Loucy (cell line): ENCODE data around the gene ARHGAP31.

Experiments
- EZH2phosphoT487 ChIP-seq: fragments of 200-600 bp; IDR thresholded peaks from 2 replicates; pipeline ENCODE4 v1.6.1; 2018; ENCODE audit warnings: antibody characterized with exemption, mild to moderate bottlenecking, moderate library complexity, borderline replicate concordance
- TF ChIP-seq, protein P1 (sequence below): fragments of 200-600 bp; sonication (generic); conservative IDR thresholded peaks from 2 replicates; pipeline ENCODE4 v1.5.1; 2014; ENCODE audit warnings: mild to moderate bottlenecking, antibody characterized with exemption, low read length

DNA sequence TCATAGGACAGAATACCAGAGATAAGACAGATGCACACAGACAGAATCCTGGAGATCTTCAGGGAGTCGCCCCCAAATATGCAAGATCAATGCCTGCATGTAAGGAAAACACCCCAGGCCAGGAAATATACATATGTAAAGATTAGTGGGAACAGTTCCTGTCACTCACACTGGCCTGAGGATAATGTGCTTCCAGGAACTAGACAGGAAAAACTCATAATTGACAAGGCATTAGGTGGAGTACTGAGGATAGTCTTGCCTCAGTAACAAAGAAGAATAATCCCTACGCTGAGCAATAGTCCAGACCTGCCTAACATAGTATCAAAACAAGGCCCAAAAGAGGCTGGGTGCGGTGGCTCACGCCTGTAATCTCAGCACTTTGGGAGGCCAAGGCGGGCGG, 33.1 kb upstream of the ARHGAP31 start:
- TF ChIP-seq, protein P1, sequence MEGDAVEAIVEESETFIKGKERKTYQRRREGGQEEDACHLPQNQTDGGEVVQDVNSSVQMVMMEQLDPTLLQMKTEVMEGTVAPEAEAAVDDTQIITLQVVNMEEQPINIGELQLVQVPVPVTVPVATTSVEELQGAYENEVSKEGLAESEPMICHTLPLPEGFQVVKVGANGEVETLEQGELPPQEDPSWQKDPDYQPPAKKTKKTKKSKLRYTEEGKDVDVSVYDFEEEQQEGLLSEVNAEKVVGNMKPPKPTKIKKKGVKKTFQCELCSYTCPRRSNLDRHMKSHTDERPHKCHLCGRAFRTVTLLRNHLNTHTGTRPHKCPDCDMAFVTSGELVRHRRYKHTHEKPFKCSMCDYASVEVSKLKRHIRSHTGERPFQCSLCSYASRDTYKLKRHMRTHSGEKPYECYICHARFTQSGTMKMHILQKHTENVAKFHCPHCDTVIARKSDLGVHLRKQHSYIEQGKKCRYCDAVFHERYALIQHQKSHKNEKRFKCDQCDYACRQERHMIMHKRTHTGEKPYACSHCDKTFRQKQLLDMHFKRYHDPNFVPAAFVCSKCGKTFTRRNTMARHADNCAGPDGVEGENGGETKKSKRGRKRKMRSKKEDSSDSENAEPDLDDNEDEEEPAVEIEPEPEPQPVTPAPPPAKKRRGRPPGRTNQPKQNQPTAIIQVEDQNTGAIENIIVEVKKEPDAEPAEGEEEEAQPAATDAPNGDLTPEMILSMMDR = no peak
- TF ChIP-seq EZH2phosphoT487 = no peak
